OCI-LY1 (cell line): ENCODE data around the gene ARHGAP22.

ENCODE experiments used
- EZH2 ChIP-seq: fragments of 200-600 bp; sonication (generic), shearing (Covaris generic); IDR thresholded peaks from 2 replicates; pipeline ENCODE4 v1.8.0; 2017; ENCODE audit warnings: borderline replicate concordance, mixed run types, mild to moderate bottlenecking, antibody characterized with exemption, low read length, moderate library complexity, mixed read lengths
- TF ChIP-seq, protein P1 (sequence below): fragments of 200-600 bp; sonication (generic), shearing (Covaris generic); IDR thresholded peaks from 2 replicates; pipeline ENCODE4 v1.5.1; 2017; ENCODE audit warnings: mild to moderate bottlenecking, antibody characterized with exemption, low read length, moderate library complexity, mixed read lengths

DNA sequence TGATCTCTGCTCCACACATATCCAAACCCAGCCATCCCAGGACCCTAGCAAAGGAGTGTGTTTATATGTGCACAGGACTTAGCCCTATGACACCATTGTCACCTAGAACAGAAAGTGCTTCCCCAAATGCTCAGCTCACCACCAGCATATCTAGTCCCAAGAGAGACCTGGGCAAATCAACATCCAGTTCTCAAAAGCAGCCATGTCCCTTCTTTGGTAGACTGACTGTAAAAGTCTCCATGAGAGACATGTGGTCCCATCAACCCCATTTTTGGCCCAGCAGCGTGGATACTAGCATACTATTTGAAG is 20.9 kb upstream of the ARHGAP22 start:
- TF ChIP-seq, protein P1, sequence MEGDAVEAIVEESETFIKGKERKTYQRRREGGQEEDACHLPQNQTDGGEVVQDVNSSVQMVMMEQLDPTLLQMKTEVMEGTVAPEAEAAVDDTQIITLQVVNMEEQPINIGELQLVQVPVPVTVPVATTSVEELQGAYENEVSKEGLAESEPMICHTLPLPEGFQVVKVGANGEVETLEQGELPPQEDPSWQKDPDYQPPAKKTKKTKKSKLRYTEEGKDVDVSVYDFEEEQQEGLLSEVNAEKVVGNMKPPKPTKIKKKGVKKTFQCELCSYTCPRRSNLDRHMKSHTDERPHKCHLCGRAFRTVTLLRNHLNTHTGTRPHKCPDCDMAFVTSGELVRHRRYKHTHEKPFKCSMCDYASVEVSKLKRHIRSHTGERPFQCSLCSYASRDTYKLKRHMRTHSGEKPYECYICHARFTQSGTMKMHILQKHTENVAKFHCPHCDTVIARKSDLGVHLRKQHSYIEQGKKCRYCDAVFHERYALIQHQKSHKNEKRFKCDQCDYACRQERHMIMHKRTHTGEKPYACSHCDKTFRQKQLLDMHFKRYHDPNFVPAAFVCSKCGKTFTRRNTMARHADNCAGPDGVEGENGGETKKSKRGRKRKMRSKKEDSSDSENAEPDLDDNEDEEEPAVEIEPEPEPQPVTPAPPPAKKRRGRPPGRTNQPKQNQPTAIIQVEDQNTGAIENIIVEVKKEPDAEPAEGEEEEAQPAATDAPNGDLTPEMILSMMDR = no peak
- TF ChIP-seq EZH2 = no peak
